ENCODE results near the gene SRRM3. TPM values are rescaled to one million over a fixed set of nuclear protein-coding genes. Genes with fewer than 3 reads are reported as not detected.

Gene SRRM3
- total and polyA plus RNA-seq, 9 of the 15 experiments (the other 6 are each of a cell fraction or from before 2014, with no cell fraction given): 0.04 to 0.91 (median 0.46) TPM; not detected in 2

DNA sequence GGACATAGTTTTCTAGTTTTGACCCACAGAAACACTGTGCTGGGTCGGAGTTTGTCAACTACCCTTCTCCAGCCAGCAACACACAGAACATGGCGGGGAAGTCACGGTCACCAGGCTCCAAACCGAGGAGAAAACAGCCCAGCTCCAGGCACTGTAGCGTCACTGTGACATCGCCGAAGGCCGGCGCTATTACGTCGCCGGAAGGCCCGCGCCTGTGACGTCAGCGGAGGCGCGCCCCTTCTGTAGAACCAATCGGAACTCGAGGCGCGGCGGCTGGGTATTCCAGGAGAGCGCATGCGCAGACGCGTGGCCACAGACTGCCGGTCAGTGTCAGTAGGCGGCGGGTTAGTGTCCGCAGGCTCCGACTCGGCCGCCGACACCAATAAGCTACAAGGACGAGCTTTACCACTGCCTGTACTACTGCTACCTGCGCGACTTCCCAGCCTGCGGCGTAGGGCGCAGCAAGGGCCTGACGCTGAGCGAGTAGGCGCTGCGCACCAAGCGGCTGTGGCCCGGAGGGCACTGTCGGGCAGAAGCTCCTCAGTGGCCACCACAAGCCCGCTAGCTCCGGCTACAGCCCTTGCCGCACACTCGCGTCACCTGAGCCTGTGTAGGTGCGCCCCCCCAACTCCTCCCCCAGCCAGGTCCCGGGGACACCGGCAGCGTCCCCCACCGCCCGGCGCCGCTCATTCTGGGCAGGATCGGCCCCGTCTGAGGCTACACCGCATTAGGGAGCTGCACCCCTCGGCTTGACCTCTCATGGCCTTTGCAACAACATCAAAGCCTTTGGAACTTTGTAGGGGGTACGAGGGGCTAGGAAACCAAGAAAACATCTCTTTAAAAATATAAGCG, 35.1 kb upstream of the SRRM3 start (continued):
- TF ChIP-seq, protein P1, sequence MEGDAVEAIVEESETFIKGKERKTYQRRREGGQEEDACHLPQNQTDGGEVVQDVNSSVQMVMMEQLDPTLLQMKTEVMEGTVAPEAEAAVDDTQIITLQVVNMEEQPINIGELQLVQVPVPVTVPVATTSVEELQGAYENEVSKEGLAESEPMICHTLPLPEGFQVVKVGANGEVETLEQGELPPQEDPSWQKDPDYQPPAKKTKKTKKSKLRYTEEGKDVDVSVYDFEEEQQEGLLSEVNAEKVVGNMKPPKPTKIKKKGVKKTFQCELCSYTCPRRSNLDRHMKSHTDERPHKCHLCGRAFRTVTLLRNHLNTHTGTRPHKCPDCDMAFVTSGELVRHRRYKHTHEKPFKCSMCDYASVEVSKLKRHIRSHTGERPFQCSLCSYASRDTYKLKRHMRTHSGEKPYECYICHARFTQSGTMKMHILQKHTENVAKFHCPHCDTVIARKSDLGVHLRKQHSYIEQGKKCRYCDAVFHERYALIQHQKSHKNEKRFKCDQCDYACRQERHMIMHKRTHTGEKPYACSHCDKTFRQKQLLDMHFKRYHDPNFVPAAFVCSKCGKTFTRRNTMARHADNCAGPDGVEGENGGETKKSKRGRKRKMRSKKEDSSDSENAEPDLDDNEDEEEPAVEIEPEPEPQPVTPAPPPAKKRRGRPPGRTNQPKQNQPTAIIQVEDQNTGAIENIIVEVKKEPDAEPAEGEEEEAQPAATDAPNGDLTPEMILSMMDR (IDR thresholded peaks at IDR 0.05 in 2 of 3, conservative IDR thresholded peaks at IDR 0.05 in 1 of 3; ENCODE audit: insufficient read depth in 2 of 3, low read depth in 1 of 3, low read length in 3 of 3): peak; percentile 12 to 46 (median 28); a peak in 4 of 6 replicates
- TF ChIP-seq, protein P2, sequence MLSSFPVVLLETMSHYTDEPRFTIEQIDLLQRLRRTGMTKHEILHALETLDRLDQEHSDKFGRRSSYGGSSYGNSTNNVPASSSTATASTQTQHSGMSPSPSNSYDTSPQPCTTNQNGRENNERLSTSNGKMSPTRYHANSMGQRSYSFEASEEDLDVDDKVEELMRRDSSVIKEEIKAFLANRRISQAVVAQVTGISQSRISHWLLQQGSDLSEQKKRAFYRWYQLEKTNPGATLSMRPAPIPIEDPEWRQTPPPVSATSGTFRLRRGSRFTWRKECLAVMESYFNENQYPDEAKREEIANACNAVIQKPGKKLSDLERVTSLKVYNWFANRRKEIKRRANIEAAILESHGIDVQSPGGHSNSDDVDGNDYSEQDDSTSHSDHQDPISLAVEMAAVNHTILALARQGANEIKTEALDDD (IDR thresholded peaks at IDR 0.05): 0 out of 2 replicates have a peak, but pooled peaks have one; percentile 17
- TF ChIP-seq, protein P3, sequence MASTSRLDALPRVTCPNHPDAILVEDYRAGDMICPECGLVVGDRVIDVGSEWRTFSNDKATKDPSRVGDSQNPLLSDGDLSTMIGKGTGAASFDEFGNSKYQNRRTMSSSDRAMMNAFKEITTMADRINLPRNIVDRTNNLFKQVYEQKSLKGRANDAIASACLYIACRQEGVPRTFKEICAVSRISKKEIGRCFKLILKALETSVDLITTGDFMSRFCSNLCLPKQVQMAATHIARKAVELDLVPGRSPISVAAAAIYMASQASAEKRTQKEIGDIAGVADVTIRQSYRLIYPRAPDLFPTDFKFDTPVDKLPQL (IDR thresholded peaks at IDR 0.05; ENCODE audit: extremely low read depth, insufficient read length): no peak
- no peak for TF ChIP-seq JUNB (CRISPR knock-in tag; conservative IDR thresholded peaks at IDR 0.05)
- TF ChIP-seq, protein P4, sequence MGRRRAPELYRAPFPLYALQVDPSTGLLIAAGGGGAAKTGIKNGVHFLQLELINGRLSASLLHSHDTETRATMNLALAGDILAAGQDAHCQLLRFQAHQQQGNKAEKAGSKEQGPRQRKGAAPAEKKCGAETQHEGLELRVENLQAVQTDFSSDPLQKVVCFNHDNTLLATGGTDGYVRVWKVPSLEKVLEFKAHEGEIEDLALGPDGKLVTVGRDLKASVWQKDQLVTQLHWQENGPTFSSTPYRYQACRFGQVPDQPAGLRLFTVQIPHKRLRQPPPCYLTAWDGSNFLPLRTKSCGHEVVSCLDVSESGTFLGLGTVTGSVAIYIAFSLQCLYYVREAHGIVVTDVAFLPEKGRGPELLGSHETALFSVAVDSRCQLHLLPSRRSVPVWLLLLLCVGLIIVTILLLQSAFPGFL (CRISPR knock-in tag; IDR thresholded peaks at IDR 0.05): peak; percentile 98; the same call in 1 of the 2 replicates
- no peak for TF ChIP-seq GATAD2B (IDR thresholded peaks at IDR 0.05; ENCODE audit: borderline replicate concordance)

Measured in K562 (cell line).